GM19324 (cell line): ENCODE measurements around the gene CTIF.

ENCODE experiments used
- ATAC-seq: cut with Tn5 transposase; IDR thresholded peaks from one replicate; pipeline ENCODE4 v1.9.1; 2021; ENCODE audit warnings: mild to moderate bottlenecking, moderate library complexity; ENCODE audit not compliant: unreplicated experiment, low FRiP score

The CTIF gene

GRCh38 chr18:48616484-48617255, 77.8 kb downstream of the CTIF start:
- no peak for ATAC-seq

- ATAC-seq: no peak
Observed at GRCh38 chr18:48617844-48618497, 79.1 kb downstream of the CTIF start.

DNA sequence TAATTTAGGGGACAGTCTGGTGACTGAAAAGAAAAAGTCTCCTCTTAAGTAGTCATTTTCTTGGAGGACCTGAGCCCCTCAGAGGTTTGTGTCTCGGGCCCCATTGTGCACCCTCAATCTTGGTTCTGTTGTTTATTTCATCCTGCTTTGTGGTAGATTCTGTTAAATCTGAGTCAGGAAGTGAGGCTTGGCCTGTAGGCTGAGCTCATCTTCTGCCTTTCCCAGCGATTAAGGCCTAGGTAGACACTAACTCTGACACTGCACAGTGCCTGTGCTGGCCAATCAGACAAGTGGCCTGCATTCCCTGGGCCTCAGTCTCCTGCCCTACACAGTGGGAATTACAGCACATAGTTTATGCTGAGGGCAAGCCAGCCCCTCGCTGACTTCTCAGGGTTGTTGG, 80.2 kb downstream of the CTIF start:
- ATAC-seq: no peak

DNA sequence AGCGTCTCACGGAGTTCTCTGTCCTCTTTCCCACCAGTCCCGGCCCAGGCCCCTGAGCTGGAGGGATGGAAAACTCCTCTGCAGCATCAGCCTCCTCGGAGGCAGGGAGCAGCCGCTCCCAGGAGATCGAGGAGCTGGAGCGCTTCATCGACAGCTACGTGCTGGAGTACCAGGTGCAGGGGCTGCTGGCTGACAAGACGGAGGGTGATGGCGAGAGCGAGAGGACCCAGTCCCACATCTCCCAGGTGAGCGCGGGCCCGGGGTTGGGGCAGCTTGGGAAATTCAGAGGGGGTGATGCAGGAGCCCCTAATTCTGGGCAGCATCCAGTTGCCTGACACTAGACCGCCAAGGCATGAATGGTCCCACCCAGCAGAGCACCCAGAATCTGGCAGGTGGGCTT, 80.7 kb downstream of the CTIF start:
- no peak for ATAC-seq

DNA sequence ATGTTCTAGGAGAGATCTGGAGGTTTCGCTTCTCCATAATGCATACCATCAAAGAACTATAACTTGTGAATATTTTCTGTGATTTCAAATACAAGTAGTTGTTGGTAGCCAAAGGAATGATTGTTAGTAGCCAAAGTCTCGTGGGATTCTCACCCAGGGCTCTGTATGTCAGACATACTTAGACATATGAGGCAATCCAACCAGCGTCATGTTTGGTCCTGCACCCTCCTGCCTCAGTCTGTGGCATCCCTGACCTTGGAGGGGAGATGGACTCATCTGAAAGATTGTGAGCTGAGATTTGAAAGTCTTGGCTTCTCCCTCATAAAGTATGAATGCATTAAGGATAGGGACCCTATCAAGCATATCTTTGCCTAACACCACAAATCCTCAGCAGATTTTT, 81.2 kb downstream of the CTIF start:
- ATAC-seq: no peak

GRCh38 chr18:48621240-48621639, 82.4 kb downstream of the CTIF start:
- ATAC-seq: no peak

DNA sequence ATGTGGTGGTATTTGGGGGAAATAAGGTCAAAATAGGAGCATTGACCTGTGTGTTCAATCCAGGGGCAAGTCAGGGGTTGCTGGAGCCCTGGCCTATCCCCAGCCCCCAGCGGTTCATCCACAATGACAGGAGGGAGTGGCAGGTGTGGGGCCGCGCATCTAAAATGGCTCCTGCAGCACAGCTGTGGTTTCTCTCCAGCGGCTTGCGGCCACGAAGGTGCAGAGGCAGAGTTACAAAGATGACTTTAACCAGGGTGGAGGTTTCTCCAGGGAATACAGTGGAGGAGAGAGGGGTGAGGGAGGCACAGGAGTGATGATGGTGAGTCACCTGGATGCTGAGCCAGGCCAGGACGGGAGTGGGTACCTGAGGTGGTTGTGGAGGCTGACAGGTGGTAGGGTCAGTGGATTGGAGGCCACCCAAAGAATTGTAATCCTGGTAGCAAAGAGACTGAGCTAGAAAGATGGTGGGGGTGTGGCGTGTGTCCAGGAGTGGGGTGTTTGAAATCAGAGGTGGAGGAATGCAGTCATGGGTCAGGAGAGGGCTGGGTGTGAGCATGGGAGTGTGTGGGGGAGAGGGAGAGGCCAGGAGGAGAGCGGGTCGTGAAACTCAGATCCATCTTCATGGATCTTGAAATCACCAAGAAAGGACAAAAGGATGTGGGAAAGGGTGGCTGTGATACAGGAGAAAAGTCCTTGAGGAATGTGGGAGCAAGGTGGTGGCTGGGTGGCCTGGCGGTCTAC, 83.2 kb downstream of the CTIF start:
- ATAC-seq: no peak

DNA sequence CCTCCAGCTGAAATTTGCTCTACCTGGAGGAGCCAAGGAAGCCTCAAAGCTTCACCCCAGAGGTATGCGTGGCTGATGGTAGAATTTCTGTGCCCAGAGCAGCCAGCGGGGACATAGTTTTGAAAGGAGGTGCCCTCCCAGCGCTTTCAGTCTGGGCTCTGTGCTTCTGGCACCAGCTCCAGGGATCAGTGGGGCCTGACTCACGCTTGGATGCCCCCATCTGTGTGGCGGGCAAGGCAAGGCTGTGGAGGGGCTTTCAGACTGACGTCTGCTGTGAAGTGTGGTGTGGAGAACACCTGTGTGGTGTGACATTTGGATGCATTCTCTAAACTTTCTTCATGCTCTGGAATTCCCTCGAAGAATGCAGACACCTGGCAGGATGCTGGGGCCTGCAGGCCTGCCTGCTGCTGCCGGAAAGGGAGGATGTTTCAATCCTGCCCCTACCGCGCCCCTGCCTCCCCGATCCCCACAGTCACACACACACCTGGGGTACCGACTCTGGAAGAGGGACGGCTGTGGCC, 84.1 kb downstream of the CTIF start:
- ATAC-seq: no peak

DNA sequence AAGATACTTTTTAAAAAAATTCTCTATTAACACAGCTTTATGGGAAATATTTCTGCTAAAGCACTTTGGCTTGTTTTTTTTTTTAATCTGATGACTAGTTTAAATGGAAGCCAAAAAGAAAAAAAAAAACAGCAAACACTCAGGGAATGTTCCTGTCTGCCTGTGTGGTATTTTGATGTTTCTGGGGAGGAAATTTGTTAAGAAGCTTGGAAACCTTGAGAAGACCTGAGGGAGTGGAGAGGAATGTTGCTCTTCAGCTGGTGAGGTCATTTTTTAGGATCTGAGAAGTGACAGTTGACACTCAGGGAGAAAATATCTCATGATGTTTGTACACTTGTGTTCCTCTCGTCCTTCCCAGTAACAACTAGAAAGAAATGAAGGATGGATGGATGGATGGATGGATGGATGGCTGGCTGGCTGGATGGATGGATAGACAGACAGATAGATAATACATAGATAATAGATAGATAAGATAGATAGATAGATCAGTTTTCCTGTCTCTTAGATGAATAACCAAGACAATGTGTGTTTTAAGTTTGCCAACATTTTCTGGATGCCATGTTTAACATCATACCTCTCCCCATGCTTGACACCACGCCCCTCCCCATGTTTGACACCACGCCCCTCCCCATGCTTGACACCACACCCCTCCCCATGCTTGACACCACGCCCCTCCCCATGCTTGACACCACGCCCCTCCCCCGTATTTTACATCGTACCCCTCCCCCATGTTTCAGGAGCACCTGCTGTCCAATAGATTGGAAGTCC, 84.8 kb downstream of the CTIF start:
- ATAC-seq: no peak

DNA sequence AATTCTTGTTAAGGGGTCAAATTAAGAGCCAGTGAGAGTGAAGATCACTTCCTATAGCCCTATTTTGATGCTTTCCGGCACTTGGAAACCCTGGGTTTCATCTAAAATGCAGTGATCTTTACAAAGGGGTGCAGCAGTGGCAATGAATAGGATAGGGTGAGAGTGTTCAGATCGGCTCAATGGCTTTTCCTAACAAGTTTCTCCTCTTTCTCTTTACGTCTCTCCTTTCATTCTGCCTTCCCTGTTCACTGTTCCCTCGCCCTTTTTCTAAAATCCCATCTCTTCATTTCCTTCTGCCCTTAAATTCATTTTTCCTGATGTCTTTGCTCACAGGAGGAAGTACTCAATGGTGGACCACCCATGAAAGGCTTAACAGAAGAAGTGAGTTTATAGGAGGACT, 86.0 kb downstream of the CTIF start:
- ATAC-seq: no peak

- no peak for ATAC-seq
Observed at GRCh38 chr18:48627216-48627615, 88.4 kb downstream of the CTIF start.

- no peak for ATAC-seq
Observed at GRCh38 chr18:48629730-48630324, 91.0 kb downstream of the CTIF start.

DNA sequence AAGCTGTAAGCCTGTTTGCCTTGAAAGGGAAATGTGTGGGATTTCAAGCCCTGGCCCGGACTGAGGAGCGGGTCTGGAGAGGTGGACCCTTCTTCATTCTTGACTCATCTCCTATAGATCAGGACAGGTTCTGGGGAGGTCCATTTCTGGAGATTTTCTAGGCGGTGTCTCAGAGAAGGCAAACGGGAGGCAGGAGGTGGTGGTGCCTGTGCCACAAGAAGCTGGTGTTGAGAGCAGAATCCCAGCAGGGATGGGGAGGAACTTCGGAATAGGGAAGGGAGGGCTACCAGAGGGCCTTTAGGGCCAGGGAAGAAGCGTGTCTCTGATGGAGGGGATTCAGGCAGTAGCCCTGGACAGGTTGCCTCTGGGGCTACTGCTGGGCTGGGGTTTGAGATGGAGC, 93.0 kb downstream of the CTIF start:
- no peak for ATAC-seq

DNA sequence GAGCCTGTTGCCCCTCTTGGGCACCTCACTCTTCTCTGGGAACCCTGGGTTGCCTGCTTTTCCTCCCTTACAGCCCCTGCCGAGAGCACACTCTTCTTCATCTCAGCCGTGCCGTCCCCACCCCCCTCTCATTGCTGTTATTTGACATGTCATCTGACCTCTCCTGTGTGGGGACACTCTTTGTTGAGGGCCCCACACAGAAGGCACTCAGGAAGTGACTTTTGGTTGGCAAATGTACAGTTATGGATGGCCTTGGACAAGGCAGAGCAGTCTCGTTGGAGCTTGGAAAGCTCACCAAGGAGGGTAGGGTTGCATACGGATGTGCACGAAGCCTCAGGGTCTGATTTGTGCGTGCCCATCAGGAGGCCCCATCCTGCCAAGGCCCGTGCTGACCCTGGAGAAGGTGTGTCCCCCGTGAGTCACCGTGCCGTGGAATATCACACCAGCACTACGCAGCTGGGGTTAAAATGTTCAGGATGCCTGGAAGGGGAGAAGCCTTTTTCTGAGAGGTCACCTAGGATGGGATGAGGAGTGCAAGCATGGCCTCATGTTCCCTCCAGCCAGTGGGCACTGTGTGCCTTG, 93.9 kb downstream of the CTIF start:
- ATAC-seq: no peak

DNA sequence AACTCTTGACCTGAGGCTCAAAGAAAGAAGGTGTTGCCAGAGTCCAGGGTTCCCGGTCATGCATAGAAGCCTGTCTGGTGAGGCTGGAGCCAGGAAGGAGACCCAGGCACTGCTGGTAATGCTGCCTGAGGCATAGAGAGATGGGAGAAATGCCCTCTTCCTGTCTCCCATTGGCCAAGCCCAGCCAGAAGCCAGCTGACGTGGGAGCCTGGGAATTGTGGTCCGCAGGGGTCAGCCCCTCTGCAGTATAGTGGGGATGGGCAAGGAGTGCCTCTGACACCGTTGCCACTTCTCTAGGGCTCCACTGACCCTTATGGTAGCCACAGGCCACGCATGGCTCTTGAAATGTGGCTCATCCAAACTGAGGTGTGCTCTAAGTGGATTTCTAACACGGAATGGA, 95.7 kb downstream of the CTIF start:
- no peak for ATAC-seq

- ATAC-seq: no peak
Observed at GRCh38 chr18:48634975-48635374, 96.1 kb downstream of the CTIF start.

DNA sequence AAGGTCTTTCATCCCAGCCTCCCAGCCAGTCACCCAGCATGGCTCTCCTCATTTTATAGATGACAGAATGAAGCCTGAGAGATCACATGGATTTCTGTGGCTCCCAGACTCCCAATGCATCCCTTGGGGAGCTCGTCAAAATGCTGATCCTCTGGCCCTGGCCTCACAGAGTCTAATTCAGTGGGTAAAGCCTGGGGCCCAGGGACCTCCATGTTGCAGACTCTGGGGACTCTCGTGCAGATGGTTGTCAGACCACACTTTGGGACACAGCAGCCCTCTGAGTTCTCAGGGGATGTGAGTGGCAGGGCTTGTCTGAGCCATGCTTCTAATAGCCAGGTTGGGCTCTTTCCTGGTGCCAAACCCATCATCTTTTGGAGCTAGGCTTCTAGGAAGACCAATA, 97.0 kb downstream of the CTIF start:
- ATAC-seq: no peak

- no peak for ATAC-seq
Observed at GRCh38 chr18:48636436-48636835, 97.6 kb downstream of the CTIF start.

DNA sequence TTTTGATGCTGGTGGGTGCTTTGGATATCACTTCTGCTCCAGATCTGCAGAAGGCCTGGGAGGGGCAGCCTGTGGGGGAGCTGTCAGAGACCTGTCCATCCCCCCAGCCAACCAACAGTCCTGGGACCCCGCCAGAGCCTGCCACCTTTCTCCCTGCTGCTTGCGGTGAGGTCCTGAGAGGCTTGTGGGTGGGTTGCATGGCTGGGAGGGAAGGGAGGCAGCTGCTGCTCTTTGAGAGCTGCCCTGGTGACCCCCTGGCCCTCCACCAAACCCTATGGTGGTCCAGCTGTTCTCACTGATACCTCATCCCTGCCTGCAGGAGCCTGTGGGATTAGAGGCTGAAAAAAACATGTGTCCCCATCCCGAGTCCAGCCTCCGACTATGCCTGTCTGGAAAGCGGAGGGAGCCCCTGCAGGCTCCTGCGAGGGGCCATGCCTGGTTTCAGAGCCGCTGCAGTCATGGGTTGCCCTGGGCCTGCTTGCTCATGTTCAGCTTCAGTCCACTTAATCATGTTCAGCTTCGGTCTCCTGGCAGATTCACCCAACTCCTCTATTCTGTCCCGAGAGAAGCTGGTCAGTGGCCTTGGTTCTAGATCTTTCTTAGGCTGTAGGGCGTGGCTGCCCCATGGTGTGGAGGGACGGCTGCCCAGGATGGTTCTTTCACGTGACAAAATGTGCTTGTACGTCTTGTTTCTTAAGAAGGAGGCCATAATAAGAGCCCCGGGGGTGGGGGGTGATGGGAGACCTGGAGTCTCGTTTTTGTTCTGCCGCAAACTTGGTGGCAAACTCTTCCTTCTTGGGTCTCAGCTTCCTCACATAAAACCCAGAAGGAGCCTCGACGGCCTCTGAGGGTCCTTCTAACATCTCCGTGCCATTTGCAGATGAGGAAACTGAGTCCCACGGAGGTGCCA, 98.5 kb downstream of the CTIF start:
- no peak for ATAC-seq
